Activated naive CD8-positive, alpha-beta T cell treated with anti-CD3 and anti-CD28 coated beads, Interleukin-2, amount 50 U/mL, for 16 hours (primary cell): Measurements from ENCODE around the gene SYT13.

Experiments
- DNase-seq: peaks from one replicate; pipeline ENCODE4 v3.0.0-alpha.2; 2020; ENCODE audit warnings: low read depth, low spot score

The SYT13 gene

DNA sequence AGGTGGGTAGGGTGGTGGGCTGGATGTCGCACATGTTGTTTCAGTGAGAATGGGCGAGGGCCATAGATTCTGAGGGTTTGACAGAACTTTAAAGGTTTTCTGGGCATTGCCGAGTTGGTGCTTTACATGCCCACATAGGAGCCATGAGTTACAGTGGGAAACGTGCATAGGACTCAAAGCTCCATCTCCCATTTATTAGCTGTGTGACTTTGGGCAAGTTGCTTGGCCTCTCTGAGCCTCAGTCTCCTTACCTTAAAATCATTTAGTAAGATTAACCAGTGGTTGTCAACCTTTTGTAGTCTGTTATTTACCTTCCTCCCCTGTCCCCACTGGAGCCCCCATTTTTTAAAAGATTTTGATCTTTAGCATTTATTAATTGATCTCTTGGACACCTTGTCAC is 67.4 kb downstream of the SYT13 start:
- no peak for DNase-seq

GRCh38 chr11:45217991-45218390 is 68.2 kb downstream of the SYT13 start:
- no peak for DNase-seq

DNA sequence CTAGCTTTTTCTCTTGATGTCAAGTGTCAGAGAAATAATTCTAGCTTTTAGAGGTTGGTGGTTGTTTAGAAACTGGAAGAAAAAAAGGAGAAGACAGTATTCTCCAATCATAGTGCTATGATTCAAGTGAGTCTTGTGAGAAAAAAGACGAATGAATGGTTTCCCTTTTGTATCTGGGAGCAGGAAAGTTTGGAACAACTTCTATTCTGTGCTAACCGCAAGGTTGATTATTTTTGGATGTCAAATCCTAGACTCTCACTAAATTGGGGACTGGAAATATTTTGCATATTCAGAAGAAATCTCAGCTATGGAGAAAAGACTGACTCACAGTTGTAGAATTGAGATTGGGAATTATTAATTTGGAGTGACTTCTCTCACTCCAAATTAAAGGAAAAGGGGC is 69.2 kb downstream of the SYT13 start:
- DNase-seq = no peak

DNA sequence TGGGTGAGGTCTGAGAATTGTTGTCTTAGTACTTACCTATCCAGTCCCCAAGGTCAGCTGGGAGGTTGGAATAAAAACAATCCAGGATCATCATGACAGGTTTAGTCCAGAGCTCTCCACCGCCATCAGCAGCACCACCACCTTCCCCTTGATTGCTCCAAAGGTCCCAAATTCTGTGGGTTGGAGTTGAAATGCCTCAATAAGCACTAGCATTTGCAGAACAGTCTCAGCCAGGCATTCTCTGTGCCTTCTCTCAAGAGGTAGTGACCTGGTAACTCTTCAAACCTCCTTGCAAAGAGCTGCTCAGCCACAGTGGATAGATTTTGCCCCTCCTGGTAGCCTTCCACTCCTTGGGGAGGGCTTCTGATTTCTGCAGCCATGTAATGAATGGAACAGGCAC is 70.1 kb downstream of the SYT13 start:
- no peak for DNase-seq

- no peak for DNase-seq
These were observed 70.9 kb downstream of the SYT13 start for GRCh38 chr11:45215098-45215865.

DNA sequence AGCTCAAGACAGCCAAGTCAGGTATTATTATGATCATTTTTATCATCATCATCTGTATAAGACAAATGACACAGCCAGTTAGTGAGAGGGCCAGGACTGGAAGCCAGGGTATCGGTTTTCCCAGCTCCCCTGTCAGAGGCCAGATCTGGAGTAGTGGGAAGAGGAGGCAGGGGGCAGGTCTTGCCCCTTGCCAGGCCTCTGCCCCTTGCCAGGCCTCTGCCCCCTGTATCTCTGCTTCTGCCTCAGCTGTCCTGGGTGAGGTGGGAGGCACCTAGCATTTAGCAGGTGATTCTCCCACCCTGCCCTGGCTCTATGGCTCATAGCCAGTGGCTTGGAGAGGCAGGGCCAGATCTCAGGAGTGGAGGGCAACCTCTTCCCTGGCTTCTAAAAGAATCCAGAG is 72.4 kb downstream of the SYT13 start:
- DNase-seq = no peak

- no peak for DNase-seq
These were observed 72.8 kb downstream of the SYT13 start for GRCh38 chr11:45213316-45213665.

- DNase-seq = no peak
These were observed 73.4 kb downstream of the SYT13 start for GRCh38 chr11:45212566-45213315.

DNA sequence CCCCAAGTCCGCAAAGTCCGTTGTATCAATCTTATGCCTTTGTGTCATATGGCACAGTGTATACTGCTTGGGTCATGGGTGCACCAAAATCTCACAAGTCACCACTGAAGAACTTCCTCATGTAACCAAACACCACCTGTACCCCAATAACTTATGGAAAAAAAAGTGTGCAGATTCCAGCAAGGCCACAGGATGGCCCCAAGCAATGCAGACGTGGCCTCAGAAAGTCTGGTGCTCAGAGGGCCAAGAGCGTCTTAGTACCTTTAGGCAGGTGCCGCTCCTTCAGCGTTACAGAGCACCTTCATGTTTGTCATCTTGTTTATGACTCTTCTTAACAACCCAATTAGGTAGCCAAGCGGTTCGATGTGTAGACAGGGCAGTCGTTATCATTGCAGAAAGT is 74.4 kb downstream of the SYT13 start:
- no peak for DNase-seq

GRCh38 chr11:45210846-45211245 is 75.3 kb downstream of the SYT13 start:
- no peak for DNase-seq

GRCh38 chr11:45209891-45210699 is 76.0 kb downstream of the SYT13 start:
- no peak for DNase-seq

- no peak for DNase-seq
These were observed 76.9 kb downstream of the SYT13 start for GRCh38 chr11:45209000-45209879.

DNA sequence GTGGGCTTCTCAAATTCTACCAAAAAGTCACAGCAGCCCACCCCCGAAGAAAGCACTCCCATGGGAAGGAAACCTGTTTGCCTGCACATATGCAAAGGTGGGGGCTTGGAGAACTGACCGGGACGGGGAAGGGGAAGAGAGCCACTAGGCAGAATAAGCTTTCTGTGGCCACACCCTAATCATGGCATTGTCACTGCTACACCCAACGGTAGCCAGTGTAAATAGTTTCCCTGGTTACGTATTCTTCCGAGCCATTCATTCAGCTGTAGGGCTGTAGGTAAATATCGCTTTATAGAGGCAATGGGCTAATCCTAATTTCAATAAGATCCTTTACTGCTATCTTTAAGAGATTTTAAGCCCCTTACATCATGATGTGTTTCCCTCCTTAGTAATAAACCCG is 78.0 kb downstream of the SYT13 start:
- DNase-seq = no peak

DNA sequence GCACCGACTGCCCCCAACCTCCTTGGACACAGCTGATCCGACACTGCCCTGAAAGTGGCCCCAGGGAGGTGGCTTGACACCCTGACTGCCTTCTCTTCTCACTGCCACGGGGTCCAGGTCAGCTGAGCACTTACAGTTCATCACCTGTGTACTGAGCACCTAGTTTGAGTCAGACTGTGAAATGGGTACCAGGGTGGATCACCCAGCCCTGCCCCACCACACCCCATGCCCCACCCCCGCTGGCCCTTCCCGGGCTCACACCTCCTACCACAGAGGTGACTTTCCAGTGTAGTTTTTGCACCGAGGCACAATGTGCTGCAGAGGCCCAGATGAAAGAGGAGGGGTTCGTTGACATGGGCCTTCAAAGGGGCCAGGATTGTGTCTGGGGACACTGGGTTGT is 80.2 kb downstream of the SYT13 start:
- DNase-seq = no peak

GRCh38 chr11:45204761-45205160 is 81.4 kb downstream of the SYT13 start:
- DNase-seq = no peak

- no peak for DNase-seq
These were observed 92.4 kb downstream of the SYT13 start for GRCh38 chr11:45193695-45194094.
